Activated naive CD4-positive, alpha-beta T cell treated with anti-CD3 and anti-CD28 coated beads, Interleukin-2, amount 10 ng/mL, durations not matched to agents 7 days and 5 days (primary cell): Measurements from ENCODE around the gene APMAP.

Experiments
- CTCF ChIA-PET: fragments of 350-600 bp; sonication (Branson Sonifier 250); formaldehyde crosslinking; loops from one replicate; lab custom pipeline; 2021; ENCODE audit warnings: antibody characterized with exemption; lab: Charles Lee
- DNase-seq: peaks from one replicate; pipeline ENCODE4 v3.0.0-alpha.2; 2020
- H3K27ac Mint-ChIP-seq: one replicate; pipeline ENCODE4 v1.8.0; 2021; ENCODE audit warnings: mild to moderate bottlenecking, moderate library complexity, mixed read lengths
- H3K27me3 Mint-ChIP-seq: one replicate; pipeline ENCODE4 v1.8.0; 2021; ENCODE audit warnings: mild to moderate bottlenecking, mixed read lengths
- H3K36me3 Mint-ChIP-seq: one replicate; pipeline ENCODE4 v1.8.0; 2021; ENCODE audit warnings: mixed read lengths
- H3K4me1 Mint-ChIP-seq: one replicate; pipeline ENCODE4 v1.8.0; 2021; ENCODE audit warnings: mixed read lengths
- H3K4me3 Mint-ChIP-seq: one replicate; pipeline ENCODE4 v1.8.0; 2021; ENCODE audit warnings: mild to moderate bottlenecking, moderate library complexity, mixed read lengths
- H3K9me3 Mint-ChIP-seq: one replicate; pipeline ENCODE4 v1.8.0; 2021; ENCODE audit warnings: mixed read lengths

APMAP gene

GRCh38 chr20:24957326-24958016 is 35.1 kb downstream of the APMAP start:
- CTCF ChIA-PET, result no interaction called here
- no peak overlapping the region for H3K27ac Mint-ChIP-seq
- no peaks in the 10 kb centered on the region for H3K27me3 Mint-ChIP-seq
- H3K9me3 Mint-ChIP-seq, result no peaks in the 10 kb centered on the region
- peaks cover 38% of the 10 kb centered on the region for H3K4me1 Mint-ChIP-seq
- H3K36me3 Mint-ChIP-seq, result peaks cover 49% of the 10 kb centered on the region
- no peak for DNase-seq
- no peak overlapping the region for H3K4me3 Mint-ChIP-seq

DNA sequence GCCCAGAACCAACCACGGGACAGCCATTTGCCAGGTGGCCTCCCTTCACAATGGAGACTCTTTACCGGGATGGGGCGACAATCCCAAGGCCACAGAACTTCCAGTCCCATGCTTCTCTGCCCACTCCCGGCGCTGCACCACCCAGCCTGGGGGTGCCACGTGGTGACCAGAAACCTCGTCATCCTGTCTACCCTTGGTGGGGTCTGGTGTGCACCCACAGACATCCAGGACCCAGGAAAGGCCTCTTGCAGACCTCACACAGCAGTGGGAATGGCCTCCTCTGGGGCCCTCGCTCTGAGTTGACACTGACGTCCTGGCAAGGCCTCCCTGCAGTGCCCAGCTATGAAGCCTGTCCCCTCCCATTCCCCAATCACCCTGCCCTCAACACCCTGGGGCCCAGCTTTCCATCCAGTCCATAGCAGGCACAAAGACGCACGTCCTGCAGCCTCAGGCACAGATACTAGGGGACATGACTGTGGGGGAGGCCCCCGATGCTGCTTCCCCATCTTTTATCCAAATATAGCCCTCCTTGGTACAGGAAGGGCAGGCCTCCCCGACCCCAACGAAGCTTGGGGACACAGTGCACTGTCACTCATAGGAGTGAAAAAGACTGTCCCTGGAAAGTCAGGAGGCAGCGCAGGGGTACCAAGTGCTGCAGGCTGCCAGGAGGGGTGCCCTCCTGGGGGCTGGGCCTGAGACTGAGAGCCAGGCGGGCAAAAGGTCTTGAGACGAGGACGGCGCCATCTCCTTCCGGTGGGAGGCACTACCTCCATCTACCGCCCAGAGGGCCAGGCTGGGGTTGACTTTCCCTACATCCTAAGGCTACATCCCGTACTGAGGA is 36.3 kb downstream of the APMAP start:
- Mint-ChIP-seq H3K4me3 (no peak overlapping the region), H3K4me1 (peaks cover 48% of the 10 kb centered on the region), H3K27ac (peak overlapping the region; percentile 92), H3K27me3 (no peaks in the 10 kb centered on the region), H3K36me3 (peaks cover 39% of the 10 kb centered on the region), H3K9me3 (no peaks in the 10 kb centered on the region)
- CTCF ChIA-PET, result interaction anchor here (1.0 kb wide), 1 partner anchor 20 kb away, joined by 3 read pairs; no protein-coding TSS in a partner anchor
- peak; percentile 16 for DNase-seq

- DNase-seq, result peak; percentile 59
- H3K27me3 Mint-ChIP-seq, result no peaks in the 10 kb centered on the region
- peaks cover 56% of the 10 kb centered on the region for H3K4me1 Mint-ChIP-seq
- H3K4me3 Mint-ChIP-seq, result no peak overlapping the region
- CTCF ChIA-PET, result interaction anchor here (0.6 to 4.3 kb wide), 6 partner anchors 19 to 564 kb away, joined by 3 to 44 read pairs (median 4); no protein-coding TSS in a partner anchor
- H3K36me3 Mint-ChIP-seq, result peaks cover 32% of the 10 kb centered on the region
- peak overlapping the region; percentile 92 for H3K27ac Mint-ChIP-seq
- no peaks in the 10 kb centered on the region for H3K9me3 Mint-ChIP-seq
Observed at GRCh38 chr20:24955045-24955444, 37.5 kb downstream of the APMAP start.

DNA sequence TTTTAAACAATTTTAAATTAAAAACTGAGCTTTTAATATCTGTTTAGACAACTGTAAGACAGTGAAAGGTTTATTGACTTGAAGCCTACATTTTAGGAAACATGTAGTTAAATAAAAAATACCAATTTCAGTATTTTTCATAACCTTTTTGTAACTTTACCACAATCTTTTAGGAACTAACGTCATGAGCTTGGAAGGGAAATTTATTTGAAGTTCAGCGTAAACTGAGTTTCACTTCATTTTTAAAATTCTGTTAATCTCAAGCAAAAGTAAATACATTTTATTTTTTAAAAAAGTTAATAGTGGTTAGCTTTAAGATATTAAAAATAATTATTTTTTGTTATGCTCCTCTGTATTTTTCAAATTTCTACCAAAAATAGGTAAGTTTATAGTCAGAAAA is 38.0 kb downstream of the APMAP start:
- Mint-ChIP-seq H3K9me3 (no peaks in the 10 kb centered on the region), H3K27ac (peak overlapping the region; percentile 92), H3K36me3 (peaks cover 28% of the 10 kb centered on the region), H3K4me1 (peaks cover 60% of the 10 kb centered on the region), H3K27me3 (no peaks in the 10 kb centered on the region), H3K4me3 (no peak overlapping the region)
- DNase-seq, result no peak
- CTCF ChIA-PET, result interaction anchor here (0.9 to 4.3 kb wide), 4 partner anchors 24 to 39 kb away, joined by 3 to 44 read pairs (median 5); no protein-coding TSS in a partner anchor

DNA sequence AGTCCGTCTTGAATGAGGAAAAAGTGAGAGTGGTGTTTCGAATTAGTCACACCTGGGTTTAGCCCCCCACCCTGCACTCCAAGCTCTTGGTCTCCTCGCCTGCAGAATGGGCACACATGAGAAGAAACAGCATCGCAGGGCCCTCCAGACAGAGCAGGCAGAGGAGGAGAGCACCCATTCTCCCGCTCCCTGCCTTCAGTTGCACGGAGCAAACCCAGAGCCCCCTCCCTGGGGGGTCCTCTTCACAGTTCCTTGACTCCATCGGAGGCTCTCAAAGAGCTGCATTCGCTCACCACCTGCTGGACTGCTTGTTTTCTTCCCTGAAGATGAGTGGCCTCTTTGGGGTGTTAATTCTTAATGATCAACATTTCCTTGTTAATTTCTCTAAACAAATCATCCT is 38.4 kb downstream of the APMAP start:
- Mint-ChIP-seq H3K4me1 (peaks cover 65% of the 10 kb centered on the region), H3K27me3 (no peaks in the 10 kb centered on the region), H3K9me3 (no peaks in the 10 kb centered on the region), H3K27ac (peak overlapping the region; percentile 68), H3K36me3 (peaks cover 26% of the 10 kb centered on the region), H3K4me3 (no peak overlapping the region)
- no peak for DNase-seq
- CTCF ChIA-PET, result interaction anchor here (0.9 to 4.3 kb wide), 3 partner anchors 24 to 40 kb away, joined by 3 to 44 read pairs (median 6); no protein-coding TSS in a partner anchor

DNA sequence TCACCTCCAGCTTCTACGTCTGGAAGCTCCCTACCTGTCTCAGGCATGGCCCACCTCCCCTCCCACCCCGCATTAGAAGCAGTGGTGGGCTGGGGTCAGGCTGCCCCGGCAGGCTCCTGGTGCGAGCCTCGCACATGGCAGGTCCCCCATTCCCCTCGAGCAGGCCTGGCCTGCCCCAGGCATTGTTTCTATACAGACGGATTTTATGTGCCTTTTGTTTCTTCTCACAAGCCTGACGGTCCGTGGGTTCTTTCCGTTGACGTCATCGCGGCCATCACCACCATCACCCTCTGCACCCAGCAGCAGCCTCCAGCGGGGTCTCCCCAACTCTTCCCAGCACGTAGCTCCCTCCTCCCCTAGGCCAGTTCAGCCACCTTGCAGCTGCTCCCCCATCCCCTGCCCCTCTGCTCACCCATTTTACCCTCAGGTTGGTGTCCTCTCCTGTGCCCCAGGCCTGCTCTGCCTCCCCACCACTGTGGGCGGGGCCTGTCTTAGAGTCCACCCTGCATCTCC is 38.9 kb downstream of the APMAP start:
- no peak for DNase-seq
- peak overlapping the region; percentile 68 for H3K27ac Mint-ChIP-seq
- H3K4me1 Mint-ChIP-seq, result peaks cover 69% of the 10 kb centered on the region
- H3K36me3 Mint-ChIP-seq, result peaks cover 28% of the 10 kb centered on the region
- H3K4me3 Mint-ChIP-seq, result no peak overlapping the region
- H3K27me3 Mint-ChIP-seq, result no peaks in the 10 kb centered on the region
- CTCF ChIA-PET, result interaction anchor here (1.6 to 4.3 kb wide), 2 partner anchors 23 to 34 kb away, joined by 6 to 44 read pairs; no protein-coding TSS in a partner anchor
- peaks cover 1% of the 10 kb centered on the region for H3K9me3 Mint-ChIP-seq

- no peak for DNase-seq
- Mint-ChIP-seq H3K4me1 (peaks cover 74% of the 10 kb centered on the region), H3K36me3 (peaks cover 29% of the 10 kb centered on the region), H3K9me3 (peaks cover 4% of the 10 kb centered on the region), H3K27ac (peak overlapping the region; percentile 49), H3K4me3 (no peak overlapping the region), H3K27me3 (no peaks in the 10 kb centered on the region)
- CTCF ChIA-PET, result interaction anchor here (4.3 kb wide), 1 partner anchor 23 kb away, joined by 44 read pairs; no protein-coding TSS in a partner anchor
Observed at GRCh38 chr20:24953209-24953575, 39.4 kb downstream of the APMAP start.

GRCh38 chr20:24952376-24953208 is 40.0 kb downstream of the APMAP start:
- H3K9me3 Mint-ChIP-seq, result peaks cover 9% of the 10 kb centered on the region
- CTCF ChIA-PET, result interaction anchor here (0.7 to 4.3 kb wide), 2 partner anchors 22 to 37 kb away, joined by 3 to 44 read pairs; no protein-coding TSS in a partner anchor
- no peaks in the 10 kb centered on the region for H3K27me3 Mint-ChIP-seq
- H3K4me1 Mint-ChIP-seq, result peaks cover 80% of the 10 kb centered on the region
- DNase-seq, result no peak
- no peak overlapping the region for H3K4me3 Mint-ChIP-seq
- H3K27ac Mint-ChIP-seq, result peak overlapping the region; percentile 81
- H3K36me3 Mint-ChIP-seq, result peaks cover 32% of the 10 kb centered on the region

DNA sequence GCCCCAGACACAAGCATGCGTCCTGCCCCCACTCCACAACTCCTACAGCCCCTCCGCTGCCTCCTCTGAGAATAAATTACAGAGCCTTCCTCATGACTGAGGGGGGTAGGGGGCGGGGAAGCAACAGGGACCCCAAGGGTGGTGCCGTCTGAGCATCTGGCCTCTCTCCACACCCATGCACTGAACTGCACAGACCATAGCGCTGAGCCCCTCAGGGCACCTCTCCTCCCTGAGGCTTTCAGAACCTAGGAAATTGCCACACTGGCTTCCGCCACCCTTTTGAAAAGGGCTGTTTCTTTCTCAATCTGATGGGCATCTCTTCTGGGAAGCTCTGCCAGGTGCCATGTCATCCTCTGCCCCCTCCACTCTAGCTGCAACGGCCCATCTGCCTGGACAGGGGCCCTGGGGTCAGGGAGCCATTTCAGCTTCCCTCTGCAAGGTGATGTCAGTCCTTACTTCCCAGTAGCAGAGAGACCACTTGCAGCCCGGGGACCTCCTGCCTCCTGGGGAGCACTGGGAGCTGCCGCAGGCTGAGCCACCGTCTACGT is 40.9 kb downstream of the APMAP start:
- Mint-ChIP-seq H3K27ac (no peak overlapping the region), H3K9me3 (peaks cover 19% of the 10 kb centered on the region), H3K27me3 (no peaks in the 10 kb centered on the region), H3K4me1 (peaks cover 87% of the 10 kb centered on the region), H3K4me3 (no peak overlapping the region), H3K36me3 (peaks cover 42% of the 10 kb centered on the region)
- DNase-seq, result no peak
- CTCF ChIA-PET, result interaction anchor here (4.3 kb wide), 1 partner anchor 21 kb away, joined by 44 read pairs; no protein-coding TSS in a partner anchor

GRCh38 chr20:24950836-24951525 is 41.6 kb downstream of the APMAP start:
- peak overlapping the region; percentile 62 for H3K27ac Mint-ChIP-seq
- peaks cover 48% of the 10 kb centered on the region for H3K36me3 Mint-ChIP-seq
- H3K4me1 Mint-ChIP-seq, result peaks cover 82% of the 10 kb centered on the region
- H3K27me3 Mint-ChIP-seq, result no peaks in the 10 kb centered on the region
- peak overlapping the region; percentile 79 for H3K4me3 Mint-ChIP-seq
- DNase-seq, result no peak
- CTCF ChIA-PET, result interaction anchor here (0.9 to 4.3 kb wide), 3 partner anchors 20 to 31 kb away, joined by 3 to 44 read pairs (median 20); no protein-coding TSS in a partner anchor
- H3K9me3 Mint-ChIP-seq, result peaks cover 25% of the 10 kb centered on the region

DNA sequence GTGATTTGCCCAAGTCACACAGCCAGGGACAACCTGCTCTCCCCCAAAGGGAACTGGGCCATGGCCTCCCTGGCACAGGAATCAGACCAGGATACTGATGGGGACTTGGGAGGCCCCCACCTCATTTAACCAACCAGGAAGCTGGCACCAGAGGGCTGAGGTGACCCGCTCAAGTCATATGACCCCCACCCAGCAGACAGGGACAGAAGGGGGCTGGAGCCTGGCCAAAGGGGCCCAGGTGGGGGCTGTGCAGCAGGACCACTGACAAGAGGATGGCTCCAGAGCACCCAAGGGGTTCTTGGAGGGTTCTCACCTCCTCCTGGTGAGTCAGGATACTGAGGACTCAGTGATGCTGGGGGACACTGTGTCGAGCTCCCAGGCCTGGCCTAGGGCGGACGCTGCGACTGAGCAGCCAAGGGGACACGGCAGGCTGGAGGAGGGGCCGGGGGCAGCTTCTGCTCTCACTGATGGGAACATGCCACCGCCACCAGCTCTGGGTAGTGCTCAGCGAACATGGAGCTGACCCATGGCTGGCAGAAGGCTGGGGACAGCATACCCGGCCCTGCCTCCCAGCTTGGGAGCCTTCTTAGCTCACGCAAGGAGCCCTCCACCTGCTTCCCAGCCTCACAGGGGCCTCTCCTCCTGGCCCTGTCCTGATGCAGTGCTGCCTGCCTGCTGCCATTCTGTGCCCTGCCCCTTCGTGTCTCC is 42.3 kb downstream of the APMAP start:
- Mint-ChIP-seq H3K4me3 (peak overlapping the region; percentile 79), H3K27ac (peak overlapping the region; percentile 95), H3K36me3 (peaks cover 50% of the 10 kb centered on the region), H3K9me3 (peaks cover 32% of the 10 kb centered on the region), H3K4me1 (peaks cover 81% of the 10 kb centered on the region), H3K27me3 (no peaks in the 10 kb centered on the region)
- CTCF ChIA-PET, result interaction anchor here (0.9 to 2.8 kb wide), 2 partner anchors 20 to 31 kb away, joined by 3 to 20 read pairs; no protein-coding TSS in a partner anchor
- DNase-seq, result no peak

DNA sequence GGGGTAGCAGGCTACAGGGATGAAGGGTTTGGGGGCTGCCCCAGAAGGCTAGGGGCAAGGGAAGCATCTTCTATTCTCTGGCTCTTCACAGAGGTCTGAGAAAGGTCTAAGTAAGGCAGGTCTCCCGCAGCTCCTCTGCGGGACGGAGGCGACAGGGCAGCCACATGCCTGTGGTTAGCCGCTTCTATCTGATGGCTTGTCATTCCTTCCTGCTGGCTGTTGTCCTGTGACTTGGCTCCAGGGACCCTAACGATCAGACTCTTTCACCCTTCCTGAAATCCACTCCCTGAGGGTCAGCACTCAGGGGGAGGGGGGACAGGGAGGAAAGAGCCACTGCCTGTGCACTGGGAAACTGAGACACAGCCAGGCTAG is 42.8 kb downstream of the APMAP start:
- Mint-ChIP-seq H3K4me1 (peaks cover 76% of the 10 kb centered on the region), H3K27ac (peak overlapping the region; percentile 95), H3K27me3 (no peaks in the 10 kb centered on the region), H3K9me3 (peaks cover 37% of the 10 kb centered on the region), H3K36me3 (peaks cover 51% of the 10 kb centered on the region), H3K4me3 (peak overlapping the region; percentile 79)
- CTCF ChIA-PET, result interaction anchor here (2.8 kb wide), 1 partner anchor 19 kb away, joined by 20 read pairs; no protein-coding TSS in a partner anchor
- DNase-seq, result peak; percentile 32
